K562 (cell line): ENCODE results near the gene XPO1. TPM values are rescaled to one million over a fixed set of nuclear protein-coding genes. Genes with fewer than 3 reads are reported as not detected.

ENCODE experiments used
- ATAC-seq: fragments of 200-7000 bp; cut with Tn5 transposase; 3 replicates; pipeline ENCODE4 v1.9.1; 2020; ENCODE audit warnings: moderate library complexity
- BruUV-seq: library from RNA; stranded (reverse); fragments of 400-500 nt; replicated peaks from 2 replicates; lab custom pipeline; 2021; lab: Mats Ljungman, UMichigan
- CTCF ChIA-PET: fragments of 300-600 bp; formaldehyde crosslinking; extraction: SDS; loops from one replicate; lab custom pipeline; 2021; ENCODE audit warnings: low intra/inter-chr PET ratio; lab: Yijun Ruan, JAX
- POLR2A ChIA-PET: fragments of 300-600, 350-650 bp; sonication (Branson Sonifier 250); formaldehyde crosslinking; extraction: SDS; loops from one replicate; lab custom pipeline; 2021; ENCODE audit warnings: antibody characterized with exemption, inconsistent platforms; lab: Yijun Ruan, JAX
- DNase-seq, 4 experiments: peaks; one replicate each; pipeline versions ENCODE4 v3.0.0 to v3.0.0-alpha.2; 2011 to 2018; ENCODE audit warnings: low spot score in 3 of 4, mixed read lengths in 3 of 4; ENCODE audit errors: extremely low read depth in 1 of 4
- FAIRE-seq: peaks from 2 replicates; lab custom pipeline; 2011; peaks lifted over from hg19 to GRCh38; lab: Jason Lieb, UNC
- H2AFZ ChIP-seq: 2 replicates; pipeline ENCODE4 v1.6.0; 2011; ENCODE audit warnings: low read depth, low read length, control low read depth, inconsistent platforms
- H3K27ac ChIP-seq: fragments of 200-600 bp; 3 replicates; pipeline ENCODE4 v1.8.0; 2011; ENCODE audit warnings: low read depth, mild to moderate bottlenecking, control low read depth, inconsistent platforms, low read length, moderate library complexity, mixed read lengths; ENCODE audit errors: extremely low read depth
- H3K27me3 ChIP-seq, 2 experiments: fragments of 300-600 bp in 1 of 2; 2 replicates in 1 of 2; 3 replicates in 1 of 2; pipeline versions ENCODE4 v1.6.0 to v1.8.0; 2011; ENCODE audit warnings: inconsistent platforms in 2 of 2, low read length in 2 of 2, mild to moderate bottlenecking in 1 of 2, mixed read lengths in 1 of 2, moderate library complexity in 1 of 2; ENCODE audit not compliant: control insufficient read depth in 2 of 2, insufficient read depth in 2 of 2
- H3K36me3 ChIP-seq: fragments of 300-600 bp; 3 replicates; pipeline ENCODE4 v1.8.0; 2011; ENCODE audit warnings: mild to moderate bottlenecking, low read length, inconsistent platforms; ENCODE audit not compliant: control insufficient read depth, insufficient read depth
- H3K4me1 ChIP-seq, 2 experiments: fragments of 200-600 bp in 1 of 2; replicated peaks in 1 of 2; 2 replicates in 1 of 2; 3 replicates in 1 of 2; pipeline versions ENCODE4 v1.5.1 to v1.8.0; 2011; ENCODE audit warnings: inconsistent platforms in 2 of 2, low read length in 2 of 2, mild to moderate bottlenecking in 1 of 2, mixed read lengths in 1 of 2, moderate library complexity in 1 of 2; ENCODE audit not compliant: control insufficient read depth in 2 of 2, insufficient read depth in 2 of 2
- H3K4me2 ChIP-seq: 2 replicates; pipeline ENCODE4 v1.6.1; 2011; ENCODE audit warnings: low read length, control low read depth, inconsistent platforms, mixed read lengths; ENCODE audit not compliant: insufficient read depth
- H3K4me3 ChIP-seq: fragments of 200-600 bp; sonication (generic), shearing (Covaris generic); 2 replicates; pipeline ENCODE4 v1.5.1; 2016; ENCODE audit warnings: control low read depth, inconsistent platforms
- H3K79me2 ChIP-seq: fragments of 200-600 bp; 3 replicates; pipeline ENCODE4 v1.8.0; 2011; ENCODE audit warnings: low read length, inconsistent platforms; ENCODE audit not compliant: control insufficient read depth, insufficient read depth
- H3K9ac ChIP-seq, 2 experiments: 2 replicates each; pipeline versions ENCODE4 v1.6.0 to v1.6.1; 2011; ENCODE audit warnings: low read depth in 2 of 2, low read length in 2 of 2, control low read depth in 1 of 2, inconsistent platforms in 1 of 2, mild to moderate bottlenecking in 1 of 2, mixed read lengths in 1 of 2; ENCODE audit not compliant: insufficient read depth in 1 of 2
- H3K9me1 ChIP-seq: one replicate; pipeline ENCODE4 v1.6.0; 2011; ENCODE audit warnings: inconsistent platforms, mild to moderate bottlenecking, low read length, moderate library complexity; ENCODE audit not compliant: control insufficient read depth, insufficient read depth
- H3K9me3 ChIP-seq: replicated peaks from 2 replicates; pipeline ENCODE4 v1.5.1; 2011; ENCODE audit warnings: low read depth, low read length, inconsistent platforms; ENCODE audit not compliant: control insufficient read depth, insufficient read depth
- H4K20me1 ChIP-seq: replicated peaks from 2 replicates; pipeline ENCODE4 v1.6.1; 2011; ENCODE audit warnings: low read length, inconsistent platforms, mixed read lengths; ENCODE audit not compliant: control insufficient read depth, insufficient read depth
- HMG20B ChIP-seq: fragments of 250-450 bp; sonication (Bioruptor Pico); IDR thresholded peaks from 2 replicates; pipeline ENCODE4 v1.5.0; 2021; ENCODE audit warnings: mild to moderate bottlenecking
- HMGN3 ChIP-seq: IDR thresholded peaks from 2 replicates; pipeline ENCODE4 v1.6.1; 2011; ENCODE audit warnings: borderline replicate concordance, low read depth, mild to moderate bottlenecking, mixed read lengths, low read length; ENCODE audit not compliant: insufficient read length; ENCODE audit errors: extremely low read depth
- KDM2B ChIP-seq: fragments of 250-450 bp; sonication (Bioruptor Pico); IDR thresholded peaks from 2 replicates; pipeline ENCODE4 v1.8.0; 2021; ENCODE audit warnings: mild to moderate bottlenecking, moderate library complexity
- KDM5B ChIP-seq: fragments of 200-600 bp; sonication (generic); IDR thresholded peaks from 2 replicates; pipeline ENCODE4 v1.6.1; 2012; ENCODE audit warnings: low read depth, mild to moderate bottlenecking, moderate library complexity, low read length, control low read depth, inconsistent platforms; ENCODE audit not compliant: insufficient replicate concordance
- KLF10 ChIP-seq: fragments of 250-450 bp; sonication (Bioruptor Pico); IDR thresholded peaks from 2 replicates; pipeline ENCODE4 v1.6.1; 2021; ENCODE audit warnings: matching md5 sums
- PCBP2 ChIP-seq: fragments of 200-400 bp; formaldehyde crosslinking; IDR thresholded peaks from 2 replicates; pipeline ENCODE4 v1.6.1; 2018; ENCODE audit warnings: low read length, low read depth, mild to moderate bottlenecking, moderate library complexity; ENCODE audit not compliant: poor library complexity, severe bottlenecking
- POLR3A ChIP-seq: IDR thresholded peaks from 2 replicates; pipeline ENCODE4 v1.6.1; 2011; ENCODE audit warnings: borderline replicate concordance, mild to moderate bottlenecking, moderate library complexity; ENCODE audit not compliant: insufficient read length, insufficient read depth; ENCODE audit errors: extremely low read depth
- PRPF4 ChIP-seq: fragments of 200-400 bp; formaldehyde crosslinking; IDR thresholded peaks from one replicate; pipeline ENCODE4 v1.6.1; 2017; ENCODE audit warnings: low read length, low read depth, mild to moderate bottlenecking; ENCODE audit not compliant: insufficient read depth, poor library complexity, severe bottlenecking
- SMARCB1 ChIP-seq: IDR thresholded peaks from 2 replicates; pipeline ENCODE4 v1.6.1; 2011; ENCODE audit warnings: improper control_type of control experiment, low read depth; ENCODE audit not compliant: insufficient read length
- TCF7L2 ChIP-seq: fragments of 150-350 bp; IDR thresholded peaks from 2 replicates; pipeline ENCODE4 v1.6.1; 2016; ENCODE audit warnings: low read depth, mild to moderate bottlenecking, low read length, moderate library complexity
- ZBTB8A ChIP-seq: fragments of 450-650 bp; IDR thresholded peaks from 2 replicates; pipeline ENCODE4 v1.6.1; 2018; ENCODE audit warnings: mild to moderate bottlenecking, moderate library complexity; ENCODE audit not compliant: partially characterized antibody
- ZNF347 ChIP-seq: fragments of 450-650 bp; formaldehyde crosslinking; IDR thresholded peaks from 2 replicates; pipeline ENCODE4 v1.4.0; 2020; ENCODE audit warnings: low read depth, mild to moderate bottlenecking, moderate library complexity
- ZNF785 ChIP-seq: fragments of 250-450 bp; sonication (Bioruptor Pico); IDR thresholded peaks from 2 replicates; pipeline ENCODE4 v1.4.0; 2020; ENCODE audit warnings: mild to moderate bottlenecking
- WGBS: fragments of 100-300 bp; shearing (Covaris generic); methylation state at CpG from one replicate; pipeline ENCODE4 v1.1.6; 2016; ENCODE audit warnings: low coverage, mixed read lengths; ENCODE audit not compliant: insufficient coverage; ENCODE audit errors: missing lambda C conversion rate; 5-methylcytosine and 5-hydroxymethylcytosine counted together
- in situ Hi-C: fragments of 300-500 bp; cut with MboI; formaldehyde crosslinking; loops from 4 replicates; pipeline ENCODE4 v1.15.0; 2018; ENCODE audit warnings: inconsistent platforms, mixed read lengths
- intact Hi-C: fragments of 100-400 bp; cut with micrococcal nuclease; formaldehyde crosslinking; loops from 2 replicates; pipeline ENCODE4 v1.14.2; 2022
- polyA plus RNA-seq, 8 experiments: library from polyadenylated mRNA; depleted of rRNA in 4 of 8; stranded (reverse) in 5 of 8; unstranded in 3 of 8; fragments of >200 nt; fragmentation: Nextera tagmentation in 2 of 8; fragmentation: Illumina TruSeq in 1 of 8; extraction: Ambion mirVana in 2 of 8; extraction: Trizol in 1 of 8; gene quantifications; 2 replicates each; pipeline versions ENCODE4 v1.2.1 to v1.2.3, GENCODE V29; 2011 to 2014; ENCODE audit warnings: inconsistent platforms in 1 of 8, missing spikeins in 1 of 8
- total RNA-seq, 7 experiments: library from RNA; depleted of rRNA in 6 of 7; stranded (reverse); fragments of >200 nt in 6 of 7; fragmentation: Illumina TruSeq in 2 of 7; extraction: Trizol in 2 of 7; gene quantifications; 2 replicates each; pipeline versions ENCODE4 v1.2.1 to v1.2.3, GENCODE V29; 2011 to 2021; ENCODE audit warnings: low replicate concordance in 1 of 7
- TF ChIP-seq, protein P1 (sequence below): fragments of 450-650 bp; IDR thresholded peaks from 2 replicates; pipeline ENCODE4 v1.6.1; 2016; ENCODE audit warnings: mild to moderate bottlenecking
- TF ChIP-seq, protein P2 (sequence below): sonication (generic); formaldehyde crosslinking; IDR thresholded peaks from 2 replicates; pipeline ENCODE4 v1.8.0; 2022; ENCODE audit warnings: missing genetic modification reagents, mild to moderate bottlenecking, moderate library complexity, borderline replicate concordance
- TF ChIP-seq, protein P3 (sequence below), 2 experiments: IDR thresholded peaks; 2 replicates each; pipeline ENCODE4 v1.6.1; 2011; ENCODE audit warnings: borderline replicate concordance in 1 of 2, control low read depth in 1 of 2, low read depth in 1 of 2, low read length in 1 of 2, mild to moderate bottlenecking in 1 of 2, mixed read lengths in 1 of 2, moderate library complexity in 1 of 2; ENCODE audit not compliant: insufficient read depth in 1 of 2, insufficient read length in 1 of 2, poor library complexity in 1 of 2, severe bottlenecking in 1 of 2; ENCODE audit errors: extremely low read depth in 1 of 2

Gene XPO1
- total and polyA plus RNA-seq, 9 of the 15 experiments (the other 6 are each of a cell fraction or from before 2014, with no cell fraction given): 86.2 to 307 (median 216) TPM

DNA sequence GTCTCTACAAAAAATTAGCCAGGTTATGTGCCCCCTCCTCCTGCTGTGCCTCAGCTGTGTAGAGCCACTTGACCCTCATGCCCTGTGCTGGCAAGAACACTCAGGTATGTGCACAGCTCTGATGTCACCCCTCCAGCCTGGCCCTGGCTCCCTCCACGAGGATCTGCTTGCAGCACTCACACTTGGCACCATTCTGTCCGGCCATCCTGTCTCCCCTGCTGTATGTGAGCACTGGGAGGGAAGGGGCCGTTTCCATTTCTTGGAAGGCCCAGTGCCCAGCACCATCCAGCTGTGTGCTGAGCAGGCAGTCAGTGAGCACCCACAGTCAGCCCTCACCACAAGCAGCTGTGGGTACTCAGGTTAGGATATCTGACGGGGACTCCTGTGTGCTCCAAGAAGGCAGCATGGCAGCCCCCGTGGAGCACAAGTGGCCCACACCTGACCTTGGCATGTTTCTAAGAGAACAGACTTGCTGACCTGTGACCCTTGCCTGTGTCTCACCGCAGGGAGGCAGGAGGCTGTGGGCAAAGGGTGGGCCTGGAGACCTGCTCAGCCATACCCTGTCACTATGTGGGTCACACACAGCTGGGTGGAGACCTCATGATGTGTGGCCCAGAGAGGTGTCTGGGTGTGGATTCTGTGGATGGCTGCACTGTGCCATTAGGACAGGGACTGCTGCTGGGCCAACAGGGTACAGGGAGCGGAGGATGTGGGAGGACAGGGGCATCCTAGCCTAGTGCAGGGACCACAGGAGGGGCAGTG lies 98.7 kb downstream of the XPO1 start:
- ATAC-seq (peak; percentile 51), FAIRE-seq (no peak), DNase-seq (no peak)
- peaks cover 11% of the 10 kb centered on the region for H3K9me1 ChIP-seq
- peaks cover 7% of the 10 kb centered on the region; the same call in 2 of the 3 replicates for H3K36me3 ChIP-seq
- H4K20me1 ChIP-seq: peaks cover 32% of the 10 kb centered on the region
- H3K9ac ChIP-seq: peak overlapping the region in 1 of 2 experiments; percentile 84; a peak in 2 of 4 replicates
- ChIA-PET CTCF (no interaction called here), POLR2A (interaction anchor here (0.5 to 1.3 kb wide), 7 partner anchors 9 to 99 kb away, joined by 3 to 6 read pairs (median 4); partner anchors contain the start of gene XPO1)
- no peaks in the 10 kb centered on the region for H3K9me3 ChIP-seq
- H3K27me3 ChIP-seq: no peaks in the 10 kb centered on the region
- H3K27ac ChIP-seq: no peak overlapping the region
- in situ Hi-C loops: no loop called here
- 66% methylated on average over 7 of the region's 7 CpGs for WGBS
- H2AFZ ChIP-seq: no peak overlapping the region
- H3K4me3 ChIP-seq: no peak overlapping the region
- H3K4me1 ChIP-seq: peaks cover 9 to 12% of the 10 kb centered on the region in 2 experiments; a peak in 4 of 5 replicates
- peaks cover 98% of the 10 kb centered on the region for H3K79me2 ChIP-seq
- intact Hi-C loops: no loop called here
- TF ChIP-seq, protein P1, sequence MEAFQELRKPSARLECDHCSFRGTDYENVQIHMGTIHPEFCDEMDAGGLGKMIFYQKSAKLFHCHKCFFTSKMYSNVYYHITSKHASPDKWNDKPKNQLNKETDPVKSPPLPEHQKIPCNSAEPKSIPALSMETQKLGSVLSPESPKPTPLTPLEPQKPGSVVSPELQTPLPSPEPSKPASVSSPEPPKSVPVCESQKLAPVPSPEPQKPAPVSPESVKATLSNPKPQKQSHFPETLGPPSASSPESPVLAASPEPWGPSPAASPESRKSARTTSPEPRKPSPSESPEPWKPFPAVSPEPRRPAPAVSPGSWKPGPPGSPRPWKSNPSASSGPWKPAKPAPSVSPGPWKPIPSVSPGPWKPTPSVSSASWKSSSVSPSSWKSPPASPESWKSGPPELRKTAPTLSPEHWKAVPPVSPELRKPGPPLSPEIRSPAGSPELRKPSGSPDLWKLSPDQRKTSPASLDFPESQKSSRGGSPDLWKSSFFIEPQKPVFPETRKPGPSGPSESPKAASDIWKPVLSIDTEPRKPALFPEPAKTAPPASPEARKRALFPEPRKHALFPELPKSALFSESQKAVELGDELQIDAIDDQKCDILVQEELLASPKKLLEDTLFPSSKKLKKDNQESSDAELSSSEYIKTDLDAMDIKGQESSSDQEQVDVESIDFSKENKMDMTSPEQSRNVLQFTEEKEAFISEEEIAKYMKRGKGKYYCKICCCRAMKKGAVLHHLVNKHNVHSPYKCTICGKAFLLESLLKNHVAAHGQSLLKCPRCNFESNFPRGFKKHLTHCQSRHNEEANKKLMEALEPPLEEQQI: no peak
- no peak for TF ChIP-seq POLR3A
- no peak for TF ChIP-seq HMG20B (CRISPR knock-in tag)
- TF ChIP-seq, protein P2, sequence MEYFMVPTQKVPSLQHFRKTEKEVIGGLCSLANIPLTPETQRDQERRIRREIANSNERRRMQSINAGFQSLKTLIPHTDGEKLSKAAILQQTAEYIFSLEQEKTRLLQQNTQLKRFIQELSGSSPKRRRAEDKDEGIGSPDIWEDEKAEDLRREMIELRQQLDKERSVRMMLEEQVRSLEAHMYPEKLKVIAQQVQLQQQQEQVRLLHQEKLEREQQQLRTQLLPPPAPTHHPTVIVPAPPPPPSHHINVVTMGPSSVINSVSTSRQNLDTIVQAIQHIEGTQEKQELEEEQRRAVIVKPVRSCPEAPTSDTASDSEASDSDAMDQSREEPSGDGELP (CRISPR knock-in tag): no peak
- TF ChIP-seq KLF10 (CRISPR knock-in tag): no peak
- no peak for TF ChIP-seq KDM2B
- TF ChIP-seq SMARCB1: no peak
- no peak for TF ChIP-seq ZBTB8A
- no peak for TF ChIP-seq ZNF785 (CRISPR knock-in tag)
- no peak for TF ChIP-seq ZNF347
- no peak for TF ChIP-seq HMGN3
- TF ChIP-seq, protein P3, sequence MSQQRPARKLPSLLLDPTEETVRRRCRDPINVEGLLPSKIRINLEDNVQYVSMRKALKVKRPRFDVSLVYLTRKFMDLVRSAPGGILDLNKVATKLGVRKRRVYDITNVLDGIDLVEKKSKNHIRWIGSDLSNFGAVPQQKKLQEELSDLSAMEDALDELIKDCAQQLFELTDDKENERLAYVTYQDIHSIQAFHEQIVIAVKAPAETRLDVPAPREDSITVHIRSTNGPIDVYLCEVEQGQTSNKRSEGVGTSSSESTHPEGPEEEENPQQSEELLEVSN (IDR thresholded peaks at IDR 0.05; ENCODE audit: borderline replicate concordance in 1 of 2, extremely low read depth in 1 of 2, insufficient read depth in 1 of 2, insufficient read length in 1 of 2, low read depth in 1 of 2, low read length in 1 of 2, poor library complexity in 1 of 2, severe bottlenecking in 1 of 2): no peak
- no peak for TF ChIP-seq KDM5B
- TF ChIP-seq TCF7L2: no peak
- no peak for TF ChIP-seq PRPF4
- no peak for TF ChIP-seq PCBP2
- BruUV-seq: no TSS peak
- no peak overlapping the region for H3K4me2 ChIP-seq
